GF-D8 (cell line): ENCODE results near the gene CUX1.
"Not testable (repeated sequence)": the region's sequence is repeated elsewhere in the genome, so short reads cannot be mapped to it uniquely, and the experiment has no call there.

Experiments
- DNase-seq: peaks from one replicate; lab custom pipeline; 2025; lab: John Stamatoyannopoulos, UW

The CUX1 gene

DNA sequence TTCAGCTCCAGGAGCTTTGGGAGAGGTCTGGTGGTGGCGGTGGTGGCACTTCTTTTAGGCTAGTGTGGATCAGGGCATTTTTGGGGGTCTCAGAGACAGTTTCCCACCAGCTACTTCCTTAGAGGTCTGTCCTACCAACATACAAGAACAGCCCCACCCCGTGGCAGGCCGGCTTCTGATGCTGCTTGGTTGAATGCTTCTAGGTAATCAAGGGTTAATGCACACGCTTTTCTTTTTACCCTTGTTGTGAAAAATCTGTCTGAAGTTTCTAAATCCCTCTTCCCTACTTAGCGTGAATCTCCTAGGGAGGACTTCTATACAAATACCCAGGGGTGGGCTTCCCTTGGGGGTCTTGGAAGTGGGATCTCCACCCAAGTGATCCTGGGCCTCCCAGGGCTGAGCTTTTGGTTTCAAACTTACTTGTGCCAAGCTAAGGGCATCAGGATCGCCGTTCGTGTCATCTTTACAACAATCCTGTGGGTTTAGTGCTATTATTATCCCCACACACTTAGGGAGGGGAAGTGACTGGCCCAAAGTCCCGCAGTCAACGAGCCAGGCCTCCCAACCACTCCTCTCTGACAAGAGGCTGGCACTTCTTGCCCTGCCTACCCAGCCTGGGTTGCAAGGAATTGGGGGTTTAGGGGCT, 471.0 kb downstream of the CUX1 start:
- DNase-seq: no peak

- no peak for DNase-seq
These were observed 471.6 kb downstream of the CUX1 start for GRCh38 chr7:102289057-102289456.

DNA sequence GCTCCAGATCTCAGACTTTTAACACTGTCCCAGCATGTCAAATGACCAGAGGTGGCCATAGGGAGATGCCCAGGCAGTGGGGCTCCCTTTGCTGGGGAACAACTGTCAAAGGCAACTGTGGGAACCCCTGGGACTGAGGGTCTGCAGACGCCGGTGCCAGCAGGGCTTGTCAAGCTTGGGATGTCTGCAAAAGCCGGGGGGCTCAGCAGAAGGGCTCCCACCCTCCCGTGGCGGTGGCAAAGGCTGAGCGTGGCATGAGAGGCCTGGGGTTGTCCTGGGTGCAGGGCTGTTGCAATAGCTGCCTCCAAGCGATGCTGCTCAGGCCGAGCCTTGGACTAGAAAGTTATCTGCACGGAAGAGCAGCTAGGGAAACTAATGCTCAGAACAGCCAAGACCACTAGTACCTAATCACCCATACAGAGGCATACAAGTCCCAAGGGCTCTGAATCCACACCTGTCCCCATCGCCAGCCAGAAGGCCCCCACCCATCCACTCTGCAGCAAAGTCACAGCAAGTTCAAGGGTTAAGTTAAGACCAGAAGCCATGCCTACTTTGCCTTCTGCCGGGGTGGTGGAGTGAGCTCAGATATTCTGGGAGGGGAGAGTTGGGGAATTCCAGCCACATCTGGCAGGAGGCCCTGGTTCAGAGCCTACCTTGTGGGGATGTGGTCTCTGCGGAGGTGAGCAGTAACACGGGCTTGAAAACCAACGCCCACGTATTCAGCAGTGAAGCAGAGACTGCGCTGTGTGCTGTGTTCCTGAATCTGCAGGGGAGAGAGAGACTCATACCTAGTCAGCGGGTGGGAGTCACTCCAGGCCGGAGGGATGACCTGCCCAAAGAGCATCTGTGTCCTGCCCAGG, 473.9 kb downstream of the CUX1 start:
- DNase-seq: no peak

GRCh38 chr7:102291916-102292267, 474.5 kb downstream of the CUX1 start:
- DNase-seq: no peak

DNA sequence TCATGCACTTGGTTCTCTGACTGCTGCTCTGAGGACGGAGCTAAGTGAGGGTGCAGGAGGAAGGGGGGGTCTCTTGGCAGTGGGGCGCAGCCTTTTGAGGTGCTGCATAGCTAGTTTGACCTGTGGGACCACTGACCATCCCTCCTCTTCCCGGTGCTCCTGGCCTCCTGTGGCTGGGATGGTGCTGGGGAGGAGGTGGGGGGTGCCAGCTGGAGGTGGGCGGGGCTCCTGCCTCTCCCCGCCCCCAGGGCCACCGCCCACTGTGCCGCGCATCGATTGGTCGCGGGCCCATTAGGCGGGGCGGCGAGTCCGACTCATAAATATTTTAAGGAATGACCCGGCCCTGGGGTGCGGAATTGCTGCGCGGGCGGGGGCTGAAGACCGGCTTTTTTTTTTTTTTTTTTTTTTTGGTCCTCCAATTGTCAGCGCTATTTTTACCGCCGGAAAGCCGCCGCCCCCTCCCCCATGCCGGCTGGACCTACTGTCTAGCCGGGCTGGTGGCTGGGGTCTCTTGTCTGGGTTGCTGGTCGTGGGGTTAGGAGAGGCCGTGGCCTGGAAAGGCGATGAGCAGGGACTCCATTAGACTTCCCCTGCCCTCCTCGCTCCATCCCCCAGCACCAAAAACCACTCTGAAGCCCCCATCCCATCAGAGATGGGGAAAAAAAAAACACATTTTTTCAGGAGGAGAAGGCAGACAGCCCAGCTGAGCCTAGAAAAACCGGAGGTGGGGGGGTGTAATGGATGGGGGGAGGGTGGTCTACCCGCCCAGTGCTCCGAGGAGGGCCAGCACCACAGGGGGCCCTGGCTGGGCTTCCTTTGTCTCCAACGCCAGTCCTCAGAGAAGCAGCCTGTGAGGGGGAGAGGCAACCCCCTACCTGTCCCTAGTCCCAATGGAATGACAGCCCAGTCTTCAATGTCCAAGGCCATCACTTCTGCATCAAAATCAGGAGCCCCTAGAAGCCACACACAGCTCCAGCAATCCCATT, 475.7 kb downstream of the CUX1 start:
- DNase-seq: no peak

DNA sequence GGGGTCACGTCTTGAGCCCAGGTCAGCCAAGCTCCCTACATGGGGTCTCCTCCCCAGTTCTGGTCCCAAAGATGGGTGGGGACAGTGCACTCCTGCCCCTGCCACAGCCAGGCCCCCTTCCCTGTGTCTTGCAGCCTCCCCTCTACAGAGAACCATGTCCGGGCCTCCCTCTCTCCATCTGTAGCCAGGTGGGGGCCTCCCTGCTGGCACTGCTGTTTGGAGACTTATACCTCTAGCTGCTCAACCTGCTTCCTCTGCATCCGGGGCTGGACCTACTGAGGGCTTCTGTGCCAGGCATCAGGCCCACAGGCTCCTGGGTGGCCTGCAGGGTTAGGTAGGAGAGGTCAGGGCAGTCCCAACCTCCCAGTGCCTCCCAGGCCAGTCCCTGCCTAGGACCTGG, 477.2 kb downstream of the CUX1 start:
- DNase-seq: no peak

DNA sequence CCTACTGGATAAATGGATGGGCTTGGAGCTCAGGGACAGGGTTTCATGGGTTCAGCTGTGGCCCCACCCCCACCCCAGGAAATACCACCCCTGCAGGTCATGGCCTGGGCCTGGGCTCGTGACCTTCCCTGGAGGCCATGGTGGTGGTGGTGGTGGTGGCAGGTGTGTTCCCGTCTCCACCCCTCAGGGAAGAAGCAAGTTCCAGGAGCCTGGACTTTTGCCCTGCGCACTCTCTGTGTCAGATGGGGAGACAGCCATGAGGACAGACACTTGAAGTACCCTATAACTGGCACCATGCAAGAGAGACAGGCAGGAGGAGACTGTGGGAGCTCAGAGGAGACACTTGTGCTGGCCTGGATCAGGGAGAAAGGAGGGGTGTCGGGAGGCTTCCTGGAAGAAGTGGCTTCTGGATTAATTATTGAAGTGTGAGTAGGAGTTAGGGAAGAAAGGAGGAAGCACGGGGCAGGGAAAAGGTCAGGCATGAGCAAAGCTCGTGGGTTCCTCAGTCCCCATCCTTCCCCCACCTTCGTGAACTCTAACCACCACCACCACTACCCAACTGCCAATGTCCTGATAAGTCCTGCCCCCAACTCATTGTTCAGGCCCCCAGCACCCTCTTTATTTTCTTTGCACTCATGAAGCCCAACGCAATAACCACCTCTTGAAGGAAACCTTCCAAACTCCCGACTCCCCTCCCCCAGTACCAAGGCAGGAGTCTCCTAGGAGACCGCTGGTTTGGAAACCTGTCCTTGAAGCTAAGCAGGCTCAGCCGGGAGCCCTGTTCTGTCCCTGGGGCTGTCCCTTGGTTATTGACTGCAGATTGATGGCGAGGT, 478.1 kb downstream of the CUX1 start:
- no peak for DNase-seq

- no peak for DNase-seq
These were observed 478.7 kb downstream of the CUX1 start for GRCh38 chr7:102296179-102296438.

DNA sequence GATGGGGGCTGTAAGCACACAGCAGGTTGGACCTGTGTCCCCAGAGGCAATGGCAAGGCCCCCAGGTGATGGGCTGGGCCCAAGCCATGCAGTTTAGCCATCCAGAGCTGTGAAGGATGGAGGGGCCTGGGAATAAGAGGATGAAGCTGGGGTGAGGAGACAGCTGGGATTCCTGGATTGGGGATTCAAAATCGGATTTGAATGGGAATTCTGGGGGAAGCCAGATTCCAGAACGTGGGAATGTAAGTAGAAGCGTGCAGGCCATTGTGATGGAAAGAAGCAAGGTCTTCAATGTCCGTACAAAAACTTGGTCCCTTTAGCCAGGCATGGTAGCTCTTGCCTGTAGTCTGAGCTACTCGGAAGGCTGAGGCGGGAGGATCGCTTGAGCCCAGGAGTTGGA, 479.1 kb downstream of the CUX1 start:
- DNase-seq: no peak

DNA sequence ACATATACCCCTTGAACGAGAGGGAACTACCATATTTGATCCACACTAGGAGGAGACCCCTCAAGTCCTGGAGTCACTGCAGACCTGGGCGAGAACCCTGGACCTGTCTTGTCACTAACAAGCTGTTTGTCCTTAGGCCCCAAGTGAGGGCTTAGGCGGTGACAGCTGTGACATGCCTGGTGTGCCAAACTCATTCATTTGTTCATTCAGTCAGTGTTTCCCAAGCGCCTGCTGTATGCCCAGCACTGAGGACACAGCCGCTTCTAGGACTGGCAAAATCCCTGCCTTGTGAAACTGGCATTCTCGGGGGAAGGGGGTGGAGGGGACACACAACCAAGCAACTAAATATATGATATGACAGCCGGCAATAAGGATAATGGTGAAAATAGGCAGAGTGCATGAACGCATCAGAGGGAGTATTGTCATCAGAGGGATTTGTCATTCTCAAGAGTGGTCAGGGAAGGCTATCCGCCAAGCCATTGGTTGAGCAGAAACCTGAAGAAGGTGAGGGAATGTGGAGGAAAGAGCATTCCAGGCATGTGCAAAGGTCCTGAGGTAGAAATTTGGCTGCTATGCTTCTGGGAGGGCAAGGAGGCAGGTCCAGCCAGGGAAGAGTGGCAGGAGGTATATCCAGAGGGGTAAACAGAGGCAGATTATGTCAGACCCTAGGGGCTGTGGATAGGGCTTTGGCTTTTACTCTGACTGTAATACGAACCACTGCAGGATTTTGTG, 480.2 kb downstream of the CUX1 start:
- no peak for DNase-seq

DNA sequence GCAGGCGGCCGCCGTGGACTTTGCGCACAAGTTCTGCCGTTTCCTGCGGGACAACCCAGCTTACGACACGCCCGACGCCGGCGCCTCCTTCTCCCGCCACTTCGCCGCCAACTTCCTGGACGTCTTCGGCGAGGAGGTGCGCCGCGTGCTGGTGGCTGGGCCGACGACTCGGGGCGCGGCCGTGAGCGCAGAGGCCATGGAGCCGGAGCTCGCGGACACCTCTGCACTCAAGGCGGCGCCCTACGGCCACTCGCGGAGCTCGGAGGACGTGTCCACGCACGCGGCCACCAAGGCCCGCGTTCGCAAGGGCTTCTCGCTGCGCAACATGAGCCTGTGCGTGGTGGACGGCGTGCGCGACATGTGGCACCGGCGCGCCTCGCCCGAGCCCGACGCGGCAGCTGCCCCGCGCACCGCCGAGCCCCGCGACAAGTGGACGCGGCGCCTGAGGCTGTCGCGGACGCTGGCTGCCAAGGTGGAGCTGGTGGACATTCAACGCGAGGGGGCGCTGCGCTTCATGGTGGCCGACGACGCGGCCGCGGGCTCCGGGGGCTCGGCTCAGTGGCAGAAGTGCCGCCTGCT, 483.3 kb downstream of the CUX1 start:
- no peak for DNase-seq

DNA sequence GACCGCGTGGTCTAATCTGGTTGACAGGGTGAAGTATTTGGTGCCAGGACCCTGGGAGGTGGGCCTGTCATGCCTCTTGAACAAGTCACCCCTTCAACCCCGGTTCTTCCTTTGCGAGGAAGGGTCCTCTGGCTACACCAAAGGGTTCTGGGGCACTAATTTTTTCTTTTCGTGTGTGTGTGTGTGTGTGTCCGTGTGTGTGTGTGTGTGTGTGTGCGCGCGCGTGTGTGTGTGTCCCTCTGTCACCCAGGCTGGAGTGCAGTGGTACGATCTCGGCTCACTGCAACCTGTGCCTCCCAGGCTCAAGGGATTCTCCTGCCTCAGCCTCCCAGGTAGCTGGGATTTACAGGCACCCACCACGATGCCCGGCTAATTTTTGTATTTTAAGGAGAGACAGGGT, 483.9 kb downstream of the CUX1 start:
- not testable (repeated sequence) for DNase-seq

DNA sequence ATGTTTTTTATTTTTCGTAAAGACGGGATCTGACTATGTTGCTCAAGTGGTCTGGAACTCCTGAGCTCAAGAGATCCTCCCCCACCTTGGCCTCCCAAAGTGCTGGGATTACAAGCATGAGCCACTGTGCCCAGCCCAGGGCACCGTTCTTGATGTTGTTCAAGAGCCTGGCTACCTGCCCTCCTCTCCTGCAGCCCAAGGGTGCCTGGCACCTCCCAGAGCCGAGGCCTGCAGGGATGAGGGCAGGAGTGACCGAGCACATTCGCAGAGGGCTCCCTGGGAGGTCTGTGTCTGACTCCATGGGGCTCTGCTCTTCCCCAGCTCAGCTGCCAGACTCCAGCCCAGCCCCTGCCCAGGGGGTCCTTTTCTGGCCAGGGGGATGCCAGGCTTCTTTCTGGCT, 484.6 kb downstream of the CUX1 start:
- no peak for DNase-seq

GRCh38 chr7:102303669-102304422, 486.4 kb downstream of the CUX1 start:
- no peak for DNase-seq

- DNase-seq: no peak
These were observed 487.2 kb downstream of the CUX1 start for GRCh38 chr7:102304668-102305067.

DNA sequence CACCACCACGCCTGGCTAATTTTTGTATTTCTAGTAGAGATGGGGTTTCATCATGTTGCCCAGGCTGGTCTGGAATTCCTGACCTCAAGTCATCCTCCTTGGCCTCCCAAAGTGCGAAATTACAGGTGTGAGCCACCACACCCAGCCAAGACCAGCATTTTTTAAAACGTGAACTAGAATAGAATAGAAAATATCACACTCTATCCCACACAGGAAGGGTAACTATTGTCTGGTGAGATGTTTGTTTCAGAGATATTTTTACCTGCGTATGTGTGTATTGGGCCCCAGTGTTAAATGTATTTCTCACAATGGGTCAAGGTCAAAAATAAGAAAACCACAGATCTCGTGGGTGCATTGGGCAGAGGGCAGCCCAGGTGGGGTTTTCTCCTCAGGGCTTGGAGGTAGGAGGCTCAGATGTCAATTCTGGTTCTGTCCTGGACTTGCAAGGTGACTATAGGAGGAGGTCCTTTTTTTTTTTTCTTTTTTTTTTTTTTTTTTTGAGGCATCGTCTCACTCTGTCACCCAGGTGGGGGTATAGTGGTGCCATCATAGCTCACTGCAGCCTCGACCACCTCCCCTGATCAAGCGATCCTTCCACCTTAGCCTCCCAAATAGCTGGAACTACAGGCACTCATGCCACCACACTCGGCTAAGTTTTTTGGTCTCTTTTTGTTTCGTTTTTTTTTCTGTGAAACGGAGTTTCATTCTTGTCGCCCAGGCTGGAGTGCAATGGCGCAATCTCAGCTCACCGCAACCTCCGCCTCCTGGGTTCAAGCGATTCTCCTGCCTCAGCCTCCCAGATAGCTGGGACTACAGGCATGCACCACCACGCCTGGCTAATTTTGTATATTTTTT, 488.2 kb downstream of the CUX1 start:
- no peak for DNase-seq

- no peak for DNase-seq
These were observed 489.7 kb downstream of the CUX1 start for GRCh38 chr7:102306916-102307677.

- DNase-seq: no peak
These were observed 493.0 kb downstream of the CUX1 start for GRCh38 chr7:102310414-102310815.
